Measurements from ENCODE around the gene NDRG3.
"Not testable (repeated sequence)": the region's sequence is repeated elsewhere in the genome, so short reads cannot be mapped to it uniquely, and the experiment has no call there.

Gene NDRG3

GRCh38 chr20:36645353-36645752 is 100.5 kb downstream of the NDRG3 start:
- FAIRE-seq, result no peak
- no peak for DNase-seq (ENCODE audit: low spot score)

- DNase-seq (ENCODE audit: low spot score), result no peak
- no peak for FAIRE-seq
These were observed 101.2 kb downstream of the NDRG3 start for GRCh38 chr20:36644706-36645095.

- no peak for DNase-seq (ENCODE audit: low spot score)
- FAIRE-seq, result no peak
These were observed 101.7 kb downstream of the NDRG3 start for GRCh38 chr20:36644032-36644705.

- FAIRE-seq (no peak), DNase-seq (ENCODE audit: low spot score) (no peak)
These were observed 103.8 kb downstream of the NDRG3 start for GRCh38 chr20:36642136-36642535.

- FAIRE-seq (no peak), DNase-seq (ENCODE audit: low spot score) (no peak)
These were observed 104.4 kb downstream of the NDRG3 start for GRCh38 chr20:36641506-36641843.

- FAIRE-seq, result not testable (repeated sequence)
These were observed 107.0 kb downstream of the NDRG3 start for GRCh38 chr20:36638876-36639400.

GRCh38 chr20:36634342-36634741 is 111.5 kb downstream of the NDRG3 start:
- no peak for DNase-seq (ENCODE audit: low spot score)
- no peak for FAIRE-seq

More at GRCh38 chr20:36638876-36639400, 107.0 kb downstream of the NDRG3 start:
- DNase-seq (ENCODE audit: low spot score), result not testable (repeated sequence)

- FAIRE-seq, result no peak
These were observed 112.6 kb downstream of the NDRG3 start for GRCh38 chr20:36633285-36633772.

GRCh38 chr20:36632487-36633284 is 113.2 kb downstream of the NDRG3 start:
- FAIRE-seq, result no peak
- no peak for DNase-seq (ENCODE audit: low spot score)

More at GRCh38 chr20:36633285-36633772, 112.6 kb downstream of the NDRG3 start:
- DNase-seq (ENCODE audit: low spot score), result no peak

- FAIRE-seq, result no peak
These were observed 113.8 kb downstream of the NDRG3 start for GRCh38 chr20:36632147-36632486.

GRCh38 chr20:36631646-36632045 is 114.2 kb downstream of the NDRG3 start:
- no peak for FAIRE-seq
- DNase-seq (ENCODE audit: low spot score), result peak; percentile 34

More at GRCh38 chr20:36632147-36632486, 113.8 kb downstream of the NDRG3 start:
- DNase-seq (ENCODE audit: low spot score), result no peak

- FAIRE-seq, result no peak
- no peak for DNase-seq (ENCODE audit: low spot score)
These were observed 115.9 kb downstream of the NDRG3 start for GRCh38 chr20:36629719-36630681.

- no peak for DNase-seq (ENCODE audit: low spot score)
- FAIRE-seq, result no peak
These were observed 117.8 kb downstream of the NDRG3 start for GRCh38 chr20:36628076-36628475.

GRCh38 chr20:36624944-36625324 is 121.0 kb downstream of the NDRG3 start:
- DNase-seq (ENCODE audit: low spot score) (no peak), FAIRE-seq (no peak)

- DNase-seq (ENCODE audit: low spot score) (no peak), FAIRE-seq (no peak)
These were observed 121.6 kb downstream of the NDRG3 start for GRCh38 chr20:36624068-36624943.

GRCh38 chr20:36623444-36623843 is 122.4 kb downstream of the NDRG3 start:
- FAIRE-seq (no peak), DNase-seq (ENCODE audit: low spot score) (no peak)

GRCh38 chr20:36620917-36621316 is 125.0 kb downstream of the NDRG3 start:
- DNase-seq (ENCODE audit: low spot score) (no peak), FAIRE-seq (no peak)

GRCh38 chr20:36614781-36615557 is 130.9 kb downstream of the NDRG3 start:
- FAIRE-seq (peak; percentile 91), DNase-seq (ENCODE audit: low spot score) (peak; percentile 88)

GRCh38 chr20:36613974-36614373 is 131.9 kb downstream of the NDRG3 start:
- DNase-seq (ENCODE audit: low spot score) (no peak), FAIRE-seq (no peak)

- DNase-seq (ENCODE audit: low spot score) (no peak), FAIRE-seq (no peak)
These were observed 134.3 kb downstream of the NDRG3 start for GRCh38 chr20:36611625-36612024.

Data from RCC 7860 (cell line).